Mesenteric fat pad (tissue), 1 donor: ENCODE measurements around the gene PNKD. TPM values are rescaled to one million over a fixed set of nuclear protein-coding genes. Genes with fewer than 3 reads are reported as not detected.
A peak's percentile ranks its signal among the peaks of the same experiment; 100 is the strongest.

Experiments
- DNase-seq: peaks from one replicate; pipeline ENCODE4 v3.0.0-alpha.2; 2020; ENCODE audit warnings: low spot score
- total RNA-seq: library from RNA; stranded (reverse); fragmentation: NEBNext Ultra II Directional; extraction: Animal tissue kit (Norgen Biotek cat#: 25700); gene quantifications from one replicate; pipeline ENCODE4 v1.2.1, GENCODE V29; 2021
- donor health status: DM: yes; HTN: yes; CAD: no.

PNKD gene
- total RNA-seq, 1 donor from 2014 or later = 51.5 TPM

GRCh38 chr2:218256612-218257350 is 13.5 kb upstream of the PNKD start:
- DNase-seq = peak; percentile 41

GRCh38 chr2:218257390-218257981 is 12.8 kb upstream of the PNKD start:
- peak; percentile 49 for DNase-seq

- peak; percentile 89 for DNase-seq
Measured at GRCh38 chr2:218259099-218259961, 11.0 kb upstream of the PNKD start.

GRCh38 chr2:218260166-218260565 is 10.2 kb upstream of the PNKD start:
- no peak for DNase-seq

GRCh38 chr2:218260742-218261422 is 9.4 kb upstream of the PNKD start, which contains the start of gene GPBAR1:
Gene GPBAR1 (plus strand): TSS chr2:218261015. CDS start chr2:218262725, 1,710 bp downstream.
- peak; percentile 90 for DNase-seq

- DNase-seq = peak; percentile 88
Measured at GRCh38 chr2:218261423-218262236, 8.7 kb upstream of the PNKD start.

GRCh38 chr2:218262237-218262600 is 8.1 kb upstream of the PNKD start:
- no peak for DNase-seq

GRCh38 chr2:218262631-218263586 is 7.4 kb upstream of the PNKD start:
- peak; percentile 89 for DNase-seq

- peak; percentile 71 for DNase-seq
Measured at GRCh38 chr2:218263817-218264641, 6.3 kb upstream of the PNKD start.

GRCh38 chr2:218264773-218265561 is 5.4 kb upstream of the PNKD start:
- DNase-seq = no peak

- DNase-seq = no peak
Measured at GRCh38 chr2:218265626-218266025, 4.7 kb upstream of the PNKD start.

- DNase-seq = no peak
Measured at GRCh38 chr2:218266316-218266979, 3.9 kb upstream of the PNKD start.

- no peak for DNase-seq
Measured at GRCh38 chr2:218267259-218267658, 3.1 kb upstream of the PNKD start.

GRCh38 chr2:218270721-218271486 is 585 bp downstream of the PNKD start:
- DNase-seq = no peak

- no peak for DNase-seq
Measured at GRCh38 chr2:218271487-218271797, 1.1 kb downstream of the PNKD start.

GRCh38 chr2:218271865-218272530 is 1.7 kb downstream of the PNKD start:
- DNase-seq = no peak
